Erythroblast (primary cell): ENCODE data around the gene OR2A5.

ENCODE experiments used
- GATA1 ChIP-seq: IDR thresholded peaks from 2 replicates; pipeline ENCODE4 v1.6.1; 2011; ENCODE audit warnings: low read depth, mild to moderate bottlenecking, control low read depth, low read length, moderate library complexity
- POLR2A ChIP-seq: IDR thresholded peaks from 2 replicates; pipeline ENCODE4 v1.6.1; 2011; ENCODE audit warnings: mild to moderate bottlenecking, low read length

GRCh38 chr7:144011458-144012230 lies 37.1 kb upstream of the OR2A5 start:
- TF ChIP-seq POLR2A (no peak), GATA1 (no peak)
